ENCODE data around the gene PRKG1. TPM values are rescaled to one million over a fixed set of nuclear protein-coding genes. Genes with fewer than 3 reads are reported as not detected.

PRKG1 gene
- total RNA-seq, 1 donor from 2014 or later: 22.8 TPM

DNA sequence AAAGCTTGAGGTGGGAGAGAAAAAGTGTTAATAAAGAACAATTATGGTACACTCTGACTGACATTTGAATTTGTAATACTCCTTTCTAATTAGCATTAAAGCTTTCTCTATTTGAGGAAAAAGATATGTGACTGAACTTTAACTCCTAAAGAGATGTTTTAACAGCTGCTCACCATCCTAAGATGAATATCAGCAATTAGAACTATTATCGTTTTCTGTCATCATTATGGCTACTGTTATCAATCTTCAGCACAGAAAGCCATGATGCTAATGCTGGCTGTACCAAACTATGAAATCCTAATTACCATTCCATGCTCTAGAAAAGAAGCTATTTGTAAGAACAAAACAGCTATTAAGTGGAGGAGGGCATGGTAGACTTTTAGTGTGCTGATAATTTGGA, 853.9 kb downstream of the PRKG1 start:
- TF ChIP-seq, protein P1, sequence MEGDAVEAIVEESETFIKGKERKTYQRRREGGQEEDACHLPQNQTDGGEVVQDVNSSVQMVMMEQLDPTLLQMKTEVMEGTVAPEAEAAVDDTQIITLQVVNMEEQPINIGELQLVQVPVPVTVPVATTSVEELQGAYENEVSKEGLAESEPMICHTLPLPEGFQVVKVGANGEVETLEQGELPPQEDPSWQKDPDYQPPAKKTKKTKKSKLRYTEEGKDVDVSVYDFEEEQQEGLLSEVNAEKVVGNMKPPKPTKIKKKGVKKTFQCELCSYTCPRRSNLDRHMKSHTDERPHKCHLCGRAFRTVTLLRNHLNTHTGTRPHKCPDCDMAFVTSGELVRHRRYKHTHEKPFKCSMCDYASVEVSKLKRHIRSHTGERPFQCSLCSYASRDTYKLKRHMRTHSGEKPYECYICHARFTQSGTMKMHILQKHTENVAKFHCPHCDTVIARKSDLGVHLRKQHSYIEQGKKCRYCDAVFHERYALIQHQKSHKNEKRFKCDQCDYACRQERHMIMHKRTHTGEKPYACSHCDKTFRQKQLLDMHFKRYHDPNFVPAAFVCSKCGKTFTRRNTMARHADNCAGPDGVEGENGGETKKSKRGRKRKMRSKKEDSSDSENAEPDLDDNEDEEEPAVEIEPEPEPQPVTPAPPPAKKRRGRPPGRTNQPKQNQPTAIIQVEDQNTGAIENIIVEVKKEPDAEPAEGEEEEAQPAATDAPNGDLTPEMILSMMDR (IDR thresholded peaks at IDR 0.05): no peak
- no peaks in the 10 kb centered on the region for H3K27me3 Mint-ChIP-seq (ENCODE audit: low read depth)
- H3K4me1 Mint-ChIP-seq (ENCODE audit: low read depth): peaks cover 5% of the 10 kb centered on the region
- no peak overlapping the region for H3K4me3 Mint-ChIP-seq (ENCODE audit: unreplicated experiment)
- peaks cover 5% of the 10 kb centered on the region for H3K9me3 Mint-ChIP-seq (ENCODE audit: low read depth)
- peaks cover 1% of the 10 kb centered on the region for H3K36me3 Mint-ChIP-seq (ENCODE audit: low read depth)
- DNase-seq (ENCODE audit: low spot score): no peak
- no peak overlapping the region for H3K27ac Mint-ChIP-seq (ENCODE audit: unreplicated experiment)

DNA sequence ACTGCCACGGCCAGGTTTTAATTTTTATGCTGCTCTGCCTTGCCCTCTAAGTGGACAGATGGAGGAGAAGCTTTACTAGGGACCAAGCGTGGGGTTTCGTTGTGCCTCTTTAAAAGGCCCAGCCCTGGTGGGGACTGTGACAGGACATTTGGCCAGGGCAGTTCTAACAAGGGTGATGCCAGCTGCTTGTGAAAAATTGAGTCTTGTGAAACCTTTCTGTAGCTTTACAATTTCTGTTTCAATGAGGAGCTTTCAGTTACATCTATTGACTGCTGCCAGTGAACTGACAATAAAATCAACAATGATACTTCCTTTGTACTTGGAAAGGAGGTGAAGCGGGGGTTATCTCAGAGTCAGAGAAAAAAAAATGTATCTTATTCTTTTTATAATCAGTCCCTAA, 858.2 kb downstream of the PRKG1 start:
- Mint-ChIP-seq H3K4me1 (ENCODE audit: low read depth) (peaks cover 23% of the 10 kb centered on the region), H3K27me3 (ENCODE audit: low read depth) (no peaks in the 10 kb centered on the region), H3K27ac (ENCODE audit: unreplicated experiment) (no peak overlapping the region), H3K4me3 (ENCODE audit: unreplicated experiment) (no peak overlapping the region), H3K9me3 (ENCODE audit: low read depth) (no peaks in the 10 kb centered on the region), H3K36me3 (ENCODE audit: low read depth) (no peaks in the 10 kb centered on the region)
- TF ChIP-seq, protein P1 (IDR thresholded peaks at IDR 0.05): no peak
- no peak for DNase-seq (ENCODE audit: low spot score)

DNA sequence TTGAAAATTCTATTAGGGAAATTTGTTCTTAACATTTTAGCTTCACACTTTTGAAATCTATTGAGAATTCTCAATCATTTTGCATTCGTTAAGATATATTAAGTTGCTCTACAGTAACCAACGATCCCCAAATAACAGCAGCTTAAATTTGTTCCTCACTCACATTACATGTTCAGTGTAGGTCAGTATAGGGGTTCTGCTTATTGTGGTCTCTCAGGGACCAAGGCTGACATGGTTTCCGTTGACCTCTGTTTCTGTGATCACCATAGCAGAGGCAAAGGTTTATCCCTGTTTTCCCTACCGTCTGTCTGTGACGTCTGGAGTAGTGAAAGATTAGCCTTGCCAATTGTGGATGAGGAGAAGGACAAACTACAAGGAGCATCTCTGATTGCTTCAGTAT, 860.1 kb downstream of the PRKG1 start:
- no peak for DNase-seq (ENCODE audit: low spot score)
- Mint-ChIP-seq H3K27ac (ENCODE audit: unreplicated experiment) (no peak overlapping the region), H3K27me3 (ENCODE audit: low read depth) (no peaks in the 10 kb centered on the region), H3K4me3 (ENCODE audit: unreplicated experiment) (no peak overlapping the region), H3K9me3 (ENCODE audit: low read depth) (no peaks in the 10 kb centered on the region), H3K36me3 (ENCODE audit: low read depth) (no peaks in the 10 kb centered on the region), H3K4me1 (ENCODE audit: low read depth) (peaks cover 23% of the 10 kb centered on the region)
- TF ChIP-seq, protein P1 (IDR thresholded peaks at IDR 0.05): no peak

DNA sequence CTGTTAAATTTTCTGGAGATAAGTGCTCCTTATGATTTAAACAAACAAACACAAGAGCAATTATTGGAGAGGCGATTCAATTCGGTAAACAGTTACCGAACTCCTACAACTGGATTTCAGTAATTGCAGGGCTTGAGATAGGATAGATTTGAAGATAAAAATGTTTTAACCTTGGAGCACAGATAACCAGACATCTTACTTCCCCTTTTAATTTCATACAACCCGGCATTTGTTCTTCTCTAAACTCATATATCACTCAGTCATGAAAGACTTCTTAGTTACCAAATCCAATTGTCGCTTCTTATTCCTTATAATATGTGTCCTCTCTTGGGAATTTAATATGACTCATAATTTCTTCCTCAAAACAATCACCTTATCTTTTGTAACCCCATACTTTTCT, 861.1 kb downstream of the PRKG1 start:
- TF ChIP-seq, protein P1 (IDR thresholded peaks at IDR 0.05): no peak
- DNase-seq (ENCODE audit: low spot score): no peak

DNA sequence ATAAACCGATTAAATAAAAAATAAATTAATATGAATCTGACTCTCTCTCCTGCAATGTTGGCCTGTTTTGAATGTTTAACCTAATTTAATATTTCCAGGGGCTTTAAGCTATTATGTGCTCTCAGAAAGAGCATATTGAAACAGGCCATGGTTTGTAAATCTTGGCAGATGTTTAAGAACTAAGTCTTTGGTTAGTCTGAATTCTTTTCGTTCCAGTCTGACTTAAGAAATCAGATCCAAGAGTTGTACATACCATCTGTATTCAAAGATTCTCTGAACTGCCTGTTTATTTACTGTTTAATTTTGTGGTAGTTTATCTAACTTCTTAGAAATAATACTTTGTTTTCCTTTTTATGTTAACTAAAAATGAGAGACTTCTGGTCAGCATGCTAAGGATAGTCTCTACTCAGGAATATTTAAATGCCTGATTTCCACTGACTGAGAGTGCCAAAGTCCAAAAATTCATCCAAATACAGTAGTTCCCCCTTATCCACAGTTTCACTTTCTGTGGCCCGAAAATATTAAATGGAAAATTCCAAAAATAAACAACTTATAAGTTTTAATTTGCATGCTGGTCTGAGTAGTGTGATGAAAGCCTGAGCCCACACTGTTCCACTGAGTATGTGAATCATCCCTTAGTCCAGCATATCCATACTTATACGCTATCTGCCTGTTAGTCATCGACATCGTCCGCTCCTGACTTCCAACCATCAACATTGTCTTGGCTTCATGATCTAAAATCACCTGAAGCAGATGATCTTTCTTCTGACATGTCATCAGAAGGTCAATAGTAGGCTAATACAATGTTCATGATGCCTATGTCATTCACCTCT, 863.2 kb downstream of the PRKG1 start:
- no peaks in the 10 kb centered on the region for H3K9me3 Mint-ChIP-seq (ENCODE audit: low read depth)
- no peak for DNase-seq (ENCODE audit: low spot score)
- no peaks in the 10 kb centered on the region for H3K27me3 Mint-ChIP-seq (ENCODE audit: low read depth)
- H3K27ac Mint-ChIP-seq (ENCODE audit: unreplicated experiment): peak overlapping the region; percentile 85
- H3K4me3 Mint-ChIP-seq (ENCODE audit: unreplicated experiment): no peak overlapping the region
- TF ChIP-seq, protein P1 (IDR thresholded peaks at IDR 0.05): no peak
- peaks cover 23% of the 10 kb centered on the region for H3K4me1 Mint-ChIP-seq (ENCODE audit: low read depth)
- H3K36me3 Mint-ChIP-seq (ENCODE audit: low read depth): no peaks in the 10 kb centered on the region

More for the DNA sequence above, 861.1 kb downstream of the PRKG1 start:
- no peak overlapping the region for H3K27ac Mint-ChIP-seq (ENCODE audit: unreplicated experiment)
- no peaks in the 10 kb centered on the region for H3K27me3 Mint-ChIP-seq (ENCODE audit: low read depth)
- no peak overlapping the region for H3K4me3 Mint-ChIP-seq (ENCODE audit: unreplicated experiment)
- H3K36me3 Mint-ChIP-seq (ENCODE audit: low read depth): no peaks in the 10 kb centered on the region
- H3K4me1 Mint-ChIP-seq (ENCODE audit: low read depth): peaks cover 23% of the 10 kb centered on the region
- H3K9me3 Mint-ChIP-seq (ENCODE audit: low read depth): no peaks in the 10 kb centered on the region

All from chondrocyte (in vitro differentiated cells).